Central memory CD8-positive, alpha-beta T cell (primary cell): Measurements from ENCODE around the gene TSTD2.

Experiments used
- ATAC-seq: fragments of 150-1000 bp; cut with Tn5 transposase; replicated peaks from 2 replicates; pipeline ENCODE4 v1.10.0; 2022; ENCODE audit warnings: mild to moderate bottlenecking, moderate FRiP score, moderate number of reproducible peaks; ENCODE audit not compliant: poor library complexity, severe bottlenecking; ENCODE audit errors: extremely low read depth
- DNase-seq, 2 donors: peaks; one replicate each; pipeline ENCODE4 v3.0.0; 2021; ENCODE audit warnings: low spot score in 2 of 2
- H3K27ac Mint-ChIP-seq: one replicate; pipeline ENCODE4 v1.8.0; 2022; ENCODE audit warnings: low read depth, mild to moderate bottlenecking, moderate library complexity, mixed read lengths
- H3K27me3 Mint-ChIP-seq: one replicate; pipeline ENCODE4 v1.8.0; 2022; ENCODE audit warnings: mixed read lengths
- H3K36me3 Mint-ChIP-seq: one replicate; pipeline ENCODE4 v1.8.0; 2022; ENCODE audit warnings: mild to moderate bottlenecking, moderate library complexity, mixed read lengths; ENCODE audit not compliant: insufficient read depth
- H3K4me1 Mint-ChIP-seq: one replicate; pipeline ENCODE4 v1.8.0; 2022; ENCODE audit warnings: mixed read lengths
- H3K4me3 Mint-ChIP-seq: one replicate; pipeline ENCODE4 v1.8.0; 2022; ENCODE audit warnings: mild to moderate bottlenecking, moderate library complexity, mixed read lengths
- H3K9me3 Mint-ChIP-seq: one replicate; pipeline ENCODE4 v1.8.0; 2022; ENCODE audit warnings: mixed read lengths

The TSTD2 gene

GRCh38 chr9:97651646-97652045, 18.5 kb upstream of the TSTD2 start:
- no peak for DNase-seq
- H3K27me3 Mint-ChIP-seq, result no peaks in the 10 kb centered on the region
- H3K36me3 Mint-ChIP-seq, result peaks cover 65% of the 10 kb centered on the region
- no peak for ATAC-seq
- H3K27ac Mint-ChIP-seq, result peak overlapping the region; percentile 32
- H3K4me3 Mint-ChIP-seq, result no peak overlapping the region
- H3K9me3 Mint-ChIP-seq, result no peaks in the 10 kb centered on the region
- H3K4me1 Mint-ChIP-seq, result peaks cover 5% of the 10 kb centered on the region

DNA sequence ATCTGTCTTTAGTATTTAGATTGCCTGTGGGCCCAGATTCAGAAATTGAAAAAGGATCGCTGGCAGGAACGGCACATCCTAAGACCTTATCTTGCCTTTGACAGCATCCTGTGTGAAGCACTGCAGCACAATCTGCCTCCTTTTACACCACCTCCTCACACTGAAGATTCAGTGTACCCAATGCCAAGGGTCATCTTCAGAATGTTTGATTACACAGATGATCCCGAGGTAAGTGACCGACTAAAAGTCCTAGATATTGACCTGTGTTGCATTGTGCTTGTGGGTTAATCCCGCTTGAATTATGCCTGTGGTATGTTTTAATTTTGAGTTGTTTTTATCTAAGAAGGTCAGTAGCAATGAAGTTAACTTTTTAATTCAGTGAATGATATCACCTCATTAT, 14.8 kb upstream of the TSTD2 start:
- H3K4me3 Mint-ChIP-seq, result no peak overlapping the region
- H3K27ac Mint-ChIP-seq, result no peak overlapping the region
- DNase-seq, result no peak
- no peaks in the 10 kb centered on the region for H3K9me3 Mint-ChIP-seq
- peaks cover 15% of the 10 kb centered on the region for H3K4me1 Mint-ChIP-seq
- peaks cover 57% of the 10 kb centered on the region for H3K36me3 Mint-ChIP-seq
- ATAC-seq, result no peak
- H3K27me3 Mint-ChIP-seq, result no peaks in the 10 kb centered on the region

GRCh38 chr9:97645720-97646119, 12.6 kb upstream of the TSTD2 start:
- DNase-seq, result no peak
- Mint-ChIP-seq H3K27me3 (no peaks in the 10 kb centered on the region), H3K36me3 (peaks cover 58% of the 10 kb centered on the region), H3K4me3 (no peak overlapping the region), H3K9me3 (no peaks in the 10 kb centered on the region), H3K4me1 (peaks cover 11% of the 10 kb centered on the region), H3K27ac (no peak overlapping the region)
- ATAC-seq, result no peak

DNA sequence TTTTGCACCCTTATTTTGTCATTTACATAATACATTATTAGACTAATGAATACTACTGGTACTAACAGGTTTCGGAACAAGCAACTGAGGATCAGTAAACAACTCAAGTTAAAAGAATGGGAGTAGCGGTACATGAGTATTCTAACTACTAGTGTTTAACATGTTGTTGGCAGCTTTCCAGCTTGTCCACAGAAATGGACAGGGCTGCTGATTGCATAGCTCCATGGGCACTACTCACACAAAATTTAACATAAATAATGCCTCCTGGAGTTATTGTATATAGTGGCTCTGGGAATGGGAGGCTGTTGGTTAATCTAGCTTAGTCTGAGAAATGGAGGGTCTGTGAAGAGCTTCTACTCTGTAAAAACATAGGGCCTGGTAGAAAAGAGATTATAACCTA, 7.2 kb upstream of the TSTD2 start:
- H3K27ac Mint-ChIP-seq, result no peak overlapping the region
- no peaks in the 10 kb centered on the region for H3K9me3 Mint-ChIP-seq
- ATAC-seq, result no peak
- no peaks in the 10 kb centered on the region for H3K27me3 Mint-ChIP-seq
- peaks cover 30% of the 10 kb centered on the region for H3K36me3 Mint-ChIP-seq
- no peak overlapping the region for H3K4me3 Mint-ChIP-seq
- DNase-seq, result no peak
- H3K4me1 Mint-ChIP-seq, result peaks cover 53% of the 10 kb centered on the region

DNA sequence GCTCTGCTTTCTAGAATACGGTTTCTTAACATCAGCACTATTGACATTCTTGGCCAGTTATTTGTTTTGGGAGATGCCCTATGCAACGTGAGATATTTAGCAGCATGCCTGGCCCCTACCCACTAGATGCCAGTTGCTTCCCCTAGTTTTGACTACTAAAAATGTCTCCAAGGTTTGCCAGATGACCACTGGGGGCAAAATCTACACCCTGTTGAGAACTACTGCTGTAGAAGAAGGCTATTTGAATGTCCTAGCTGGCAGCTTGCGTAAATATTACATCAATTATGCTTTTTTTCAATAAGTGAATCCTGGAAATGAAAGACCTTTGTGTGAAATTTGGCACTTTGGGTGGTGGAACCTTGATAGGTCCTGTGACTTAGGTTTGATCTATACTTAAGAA, 5.5 kb upstream of the TSTD2 start:
- no peaks in the 10 kb centered on the region for H3K9me3 Mint-ChIP-seq
- H3K27ac Mint-ChIP-seq, result no peak overlapping the region
- H3K4me1 Mint-ChIP-seq, result peaks cover 59% of the 10 kb centered on the region
- no peak for ATAC-seq
- no peaks in the 10 kb centered on the region for H3K27me3 Mint-ChIP-seq
- DNase-seq, result no peak
- H3K4me3 Mint-ChIP-seq, result no peak overlapping the region
- H3K36me3 Mint-ChIP-seq, result peaks cover 29% of the 10 kb centered on the region

GRCh38 chr9:97636903-97637302, 3.7 kb upstream of the TSTD2 start:
- no peaks in the 10 kb centered on the region for H3K9me3 Mint-ChIP-seq
- H3K4me3 Mint-ChIP-seq, result peak overlapping the region; percentile 19
- no peak for ATAC-seq
- H3K4me1 Mint-ChIP-seq, result peaks cover 64% of the 10 kb centered on the region
- H3K27ac Mint-ChIP-seq, result peak overlapping the region; percentile 38
- peaks cover 34% of the 10 kb centered on the region for H3K36me3 Mint-ChIP-seq
- H3K27me3 Mint-ChIP-seq, result no peaks in the 10 kb centered on the region
- DNase-seq, result no peak

GRCh38 chr9:97635026-97635425, 1.9 kb upstream of the TSTD2 start:
- H3K4me1 Mint-ChIP-seq, result peaks cover 61% of the 10 kb centered on the region
- H3K27ac Mint-ChIP-seq, result peak overlapping the region; percentile 98
- ATAC-seq (no peak), DNase-seq (no peak)
- H3K9me3 Mint-ChIP-seq, result no peaks in the 10 kb centered on the region
- H3K36me3 Mint-ChIP-seq, result peaks cover 27% of the 10 kb centered on the region
- peak overlapping the region; percentile 90 for H3K4me3 Mint-ChIP-seq
- no peaks in the 10 kb centered on the region for H3K27me3 Mint-ChIP-seq

GRCh38 chr9:97633859-97634490, 807 bp upstream of the TSTD2 start:
- Mint-ChIP-seq H3K36me3 (peaks cover 27% of the 10 kb centered on the region), H3K27ac (peak overlapping the region; percentile 98), H3K4me1 (peaks cover 59% of the 10 kb centered on the region), H3K27me3 (no peaks in the 10 kb centered on the region), H3K9me3 (no peaks in the 10 kb centered on the region), H3K4me3 (peak overlapping the region; percentile 90)
- ATAC-seq, result no peak
- no peak for DNase-seq

GRCh38 chr9:97632248-97632984, 752 bp downstream of the TSTD2 start:
- Mint-ChIP-seq H3K9me3 (no peaks in the 10 kb centered on the region), H3K4me1 (peaks cover 47% of the 10 kb centered on the region), H3K36me3 (peaks cover 27% of the 10 kb centered on the region), H3K27me3 (no peaks in the 10 kb centered on the region), H3K27ac (peak overlapping the region; percentile 98), H3K4me3 (peak overlapping the region; percentile 90)
- ATAC-seq (peak; percentile 2), DNase-seq (no peak)

GRCh38 chr9:97630591-97630990, 2.6 kb downstream of the TSTD2 start:
- Mint-ChIP-seq H3K4me3 (no peak overlapping the region), H3K27ac (peak overlapping the region; percentile 4)
- no peak for ATAC-seq

DNA sequence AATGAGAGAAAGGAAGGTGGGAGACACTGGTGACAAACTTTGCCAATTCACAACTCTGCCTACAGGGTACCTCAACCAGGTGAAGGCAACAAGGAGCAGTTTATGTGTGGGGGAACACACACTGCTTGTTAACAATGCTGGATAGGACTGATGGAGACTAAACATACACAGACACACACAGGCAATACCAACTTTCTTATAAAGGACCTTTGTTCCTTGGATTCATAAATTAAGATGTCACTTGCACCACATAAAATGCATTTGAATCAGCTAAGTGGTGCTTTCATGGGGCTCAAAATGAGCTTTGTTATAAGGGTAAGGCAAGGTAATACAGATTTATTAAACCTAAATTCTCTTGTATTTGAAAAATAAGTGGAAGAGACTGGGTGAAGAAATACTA, 4.0 kb downstream of the TSTD2 start:
- no peaks in the 10 kb centered on the region for H3K9me3 Mint-ChIP-seq
- H3K27ac Mint-ChIP-seq, result no peak overlapping the region
- no peaks in the 10 kb centered on the region for H3K27me3 Mint-ChIP-seq
- H3K36me3 Mint-ChIP-seq, result peaks cover 32% of the 10 kb centered on the region
- DNase-seq (no peak), ATAC-seq (no peak)
- H3K4me1 Mint-ChIP-seq, result peaks cover 21% of the 10 kb centered on the region
- no peak overlapping the region for H3K4me3 Mint-ChIP-seq

More at GRCh38 chr9:97630591-97630990, 2.6 kb downstream of the TSTD2 start:
- Mint-ChIP-seq H3K4me1 (peaks cover 34% of the 10 kb centered on the region), H3K27me3 (no peaks in the 10 kb centered on the region), H3K9me3 (no peaks in the 10 kb centered on the region), H3K36me3 (peaks cover 29% of the 10 kb centered on the region)
- DNase-seq, result no peak

DNA sequence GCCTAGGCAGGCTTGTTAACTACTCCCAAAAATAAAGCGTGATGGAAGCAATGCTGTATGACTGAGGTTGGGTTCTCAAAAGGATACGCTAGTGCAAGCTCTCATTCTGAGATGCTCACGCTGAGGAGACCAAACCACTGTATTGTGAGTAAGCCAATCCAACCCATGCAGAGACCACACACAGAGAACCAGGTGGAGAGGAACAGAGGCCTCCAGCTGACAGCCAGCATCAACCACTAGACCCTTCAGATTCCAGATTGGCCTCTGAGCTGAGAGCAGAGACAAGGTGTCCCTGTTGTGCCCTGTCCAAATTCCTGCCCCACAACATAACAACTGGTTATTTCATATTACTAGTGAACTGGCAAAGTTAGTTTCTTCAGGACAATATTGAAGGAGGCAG, 4.5 kb downstream of the TSTD2 start:
- H3K4me1 Mint-ChIP-seq, result peaks cover 18% of the 10 kb centered on the region
- DNase-seq (no peak), ATAC-seq (no peak)
- H3K27me3 Mint-ChIP-seq, result no peaks in the 10 kb centered on the region
- no peak overlapping the region for H3K4me3 Mint-ChIP-seq
- no peak overlapping the region for H3K27ac Mint-ChIP-seq
- H3K36me3 Mint-ChIP-seq, result peaks cover 27% of the 10 kb centered on the region
- no peaks in the 10 kb centered on the region for H3K9me3 Mint-ChIP-seq

- Mint-ChIP-seq H3K4me3 (no peak overlapping the region), H3K27me3 (no peaks in the 10 kb centered on the region), H3K4me1 (peaks cover 16% of the 10 kb centered on the region), H3K36me3 (peaks cover 18% of the 10 kb centered on the region), H3K9me3 (no peaks in the 10 kb centered on the region), H3K27ac (no peak overlapping the region)
- ATAC-seq (no peak), DNase-seq (no peak)
These were observed 5.5 kb downstream of the TSTD2 start for GRCh38 chr9:97627624-97628023.
